OCI-LY7 (cell line): ENCODE results near the gene CTDSPL. TPM values are rescaled to one million over a fixed set of nuclear protein-coding genes. Genes with fewer than 3 reads are reported as not detected.

ENCODE experiments used
- BruUV-seq: library from RNA; stranded (reverse); fragments of 400-500 nt; replicated peaks from 2 replicates; lab custom pipeline; 2021; lab: Mats Ljungman, UMichigan
- CTCF ChIA-PET: fragments of 300-600 bp; sonication (Branson Sonifier 250); formaldehyde crosslinking; loops from one replicate; lab custom pipeline; 2022; ENCODE audit warnings: antibody characterized with exemption; ENCODE audit not compliant: unreplicated experiment; lab: Charles Lee
- POLR2A ChIA-PET: fragments of 300-600 bp; sonication (Branson Sonifier 250); formaldehyde crosslinking; loops from one replicate; lab custom pipeline; 2022; ENCODE audit warnings: antibody characterized with exemption; lab: Charles Lee
- DNase-seq: peaks from one replicate; pipeline ENCODE4 v3.0.0-alpha.2; 2015; ENCODE audit warnings: low spot score
- H2AFZ ChIP-seq: fragments of 200-600 bp; sonication (generic), shearing (Covaris generic); 2 replicates; pipeline ENCODE4 v1.6.1; 2014; ENCODE audit warnings: mild to moderate bottlenecking, antibody characterized with exemption, low read length, moderate library complexity
- H3K27ac ChIP-seq: fragments of 200-600 bp; sonication (generic); 2 replicates; pipeline ENCODE4 v1.5.1; 2014; ENCODE audit warnings: mixed run types, low read depth, mild to moderate bottlenecking, moderate library complexity, low read length, inconsistent platforms; ENCODE audit not compliant: poor library complexity, severe bottlenecking
- H3K36me3 ChIP-seq: fragments of 200-600 bp; sonication (generic); 2 replicates; pipeline ENCODE4 v1.6.1; 2014; ENCODE audit warnings: mild to moderate bottlenecking, antibody characterized with exemption, low read length, moderate library complexity, mixed read lengths; ENCODE audit not compliant: insufficient read depth
- H3K4me1 ChIP-seq: fragments of 200-600 bp; sonication (generic); 2 replicates; pipeline ENCODE4 v1.5.1; 2014; ENCODE audit warnings: mild to moderate bottlenecking, low read length; ENCODE audit not compliant: insufficient read depth, poor library complexity, severe bottlenecking
- H3K4me2 ChIP-seq: fragments of 200-600 bp; sonication (generic); 2 replicates; pipeline ENCODE4 v1.6.1; 2014; ENCODE audit warnings: mild to moderate bottlenecking, low read length
- H3K4me3 ChIP-seq: fragments of 200-600 bp; sonication (generic); 2 replicates; pipeline ENCODE4 v1.5.1; 2014; ENCODE audit warnings: mild to moderate bottlenecking, low read depth, low read length; ENCODE audit not compliant: poor library complexity, severe bottlenecking
- H3K79me2 ChIP-seq: fragments of 200-600 bp; sonication (generic); 2 replicates; pipeline ENCODE4 v1.6.1; 2016; ENCODE audit warnings: low read depth, mild to moderate bottlenecking, low read length, moderate library complexity, mixed read lengths; ENCODE audit not compliant: insufficient read depth
- H3K9me2 ChIP-seq: fragments of 200-600 bp; sonication (generic); 2 replicates; pipeline ENCODE4 v1.6.1; 2016; ENCODE audit warnings: mild to moderate bottlenecking, low read length, mixed read lengths; ENCODE audit not compliant: insufficient read depth
- H3K9me3 ChIP-seq: fragments of 200-600 bp; sonication (generic); 2 replicates; pipeline ENCODE4 v1.6.1; 2014; ENCODE audit warnings: mild to moderate bottlenecking, mixed run types, low read length, mixed read lengths
- H4K20me1 ChIP-seq: fragments of 200-600 bp; sonication (generic); 2 replicates; pipeline ENCODE4 v1.6.1; 2014; ENCODE audit warnings: mild to moderate bottlenecking, antibody characterized with exemption, low read length, moderate library complexity, mixed read lengths; ENCODE audit not compliant: insufficient read depth
- EZH2phosphoT487 ChIP-seq: fragments of 200-600 bp; sonication (generic); IDR thresholded peaks from 2 replicates; pipeline ENCODE4 v1.6.1; 2018; ENCODE audit warnings: low read depth, borderline replicate concordance, mild to moderate bottlenecking, mixed run types, antibody characterized with exemption, low read length, moderate library complexity, mixed read lengths
- intact Hi-C: fragments of 100-400 bp; cut with micrococcal nuclease; formaldehyde crosslinking; loops from one replicate; pipeline ENCODE4 v1.10.0; 2022; ENCODE audit not compliant: unreplicated experiment
- total RNA-seq, 2 experiments: library from RNA; depleted of rRNA in 1 of 2; stranded (reverse); fragments of >200 nt in 1 of 2; shearing (Covaris generic) in 1 of 2; gene quantifications; 2 replicates each; pipeline ENCODE4 v1.2.3, GENCODE V29; 2014 to 2022
- TF ChIP-seq, protein P1 (sequence below): fragments of 200-600 bp; sonication (generic); conservative IDR thresholded peaks from 2 replicates; pipeline ENCODE4 v1.5.1; 2014; ENCODE audit warnings: mild to moderate bottlenecking, antibody characterized with exemption, low read length, moderate library complexity, mixed read lengths

Gene CTDSPL
- total RNA-seq, 2 experiments from 2014 or later = 0.38 TPM; not detected in 1

DNA sequence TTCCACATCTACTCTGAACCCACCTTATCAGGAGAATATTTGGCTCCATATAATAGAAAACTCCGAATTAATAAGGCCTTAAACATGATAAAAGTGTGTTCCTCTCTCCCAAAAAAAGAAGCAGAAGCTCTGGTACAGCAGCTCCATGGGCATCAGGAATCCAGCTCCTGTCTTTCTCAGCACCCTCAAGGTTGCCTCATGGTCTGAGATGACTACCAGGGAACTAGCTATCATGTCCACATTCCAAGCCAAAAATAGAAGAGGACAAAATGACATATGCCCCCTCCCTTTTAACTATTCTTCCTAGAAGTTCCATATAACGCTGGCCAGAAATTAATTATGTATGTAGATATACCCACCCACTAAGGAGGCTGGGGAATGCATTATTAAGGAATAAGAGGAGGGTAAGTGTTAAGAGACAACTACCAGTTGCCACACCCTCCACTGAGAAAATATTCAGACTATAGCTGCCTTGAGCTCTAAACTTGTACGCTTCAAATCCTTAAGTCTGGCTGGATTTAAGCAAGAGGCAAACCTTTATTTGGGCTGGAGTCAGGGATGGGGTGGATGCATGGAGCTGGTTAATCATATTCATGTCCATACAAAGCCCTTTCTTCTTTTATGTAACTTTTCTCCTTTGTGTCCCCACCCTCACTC is 35.8 kb upstream of the CTDSPL start:
- H3K4me3 ChIP-seq = no peak overlapping the region
- H3K9me2 ChIP-seq = no peaks in the 10 kb centered on the region
- no peak overlapping the region for H3K27ac ChIP-seq
- H3K36me3 ChIP-seq = no peaks in the 10 kb centered on the region
- no peaks in the 10 kb centered on the region for H3K4me1 ChIP-seq
- H4K20me1 ChIP-seq = no peaks in the 10 kb centered on the region
- TF ChIP-seq, protein P1, sequence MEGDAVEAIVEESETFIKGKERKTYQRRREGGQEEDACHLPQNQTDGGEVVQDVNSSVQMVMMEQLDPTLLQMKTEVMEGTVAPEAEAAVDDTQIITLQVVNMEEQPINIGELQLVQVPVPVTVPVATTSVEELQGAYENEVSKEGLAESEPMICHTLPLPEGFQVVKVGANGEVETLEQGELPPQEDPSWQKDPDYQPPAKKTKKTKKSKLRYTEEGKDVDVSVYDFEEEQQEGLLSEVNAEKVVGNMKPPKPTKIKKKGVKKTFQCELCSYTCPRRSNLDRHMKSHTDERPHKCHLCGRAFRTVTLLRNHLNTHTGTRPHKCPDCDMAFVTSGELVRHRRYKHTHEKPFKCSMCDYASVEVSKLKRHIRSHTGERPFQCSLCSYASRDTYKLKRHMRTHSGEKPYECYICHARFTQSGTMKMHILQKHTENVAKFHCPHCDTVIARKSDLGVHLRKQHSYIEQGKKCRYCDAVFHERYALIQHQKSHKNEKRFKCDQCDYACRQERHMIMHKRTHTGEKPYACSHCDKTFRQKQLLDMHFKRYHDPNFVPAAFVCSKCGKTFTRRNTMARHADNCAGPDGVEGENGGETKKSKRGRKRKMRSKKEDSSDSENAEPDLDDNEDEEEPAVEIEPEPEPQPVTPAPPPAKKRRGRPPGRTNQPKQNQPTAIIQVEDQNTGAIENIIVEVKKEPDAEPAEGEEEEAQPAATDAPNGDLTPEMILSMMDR = no peak
- no peak for TF ChIP-seq EZH2phosphoT487
- H3K9me3 ChIP-seq = no peaks in the 10 kb centered on the region
- POLR2A ChIA-PET = no interaction called here
- DNase-seq = no peak
- no peak overlapping the region for H3K4me2 ChIP-seq
- H2AFZ ChIP-seq = no peak overlapping the region
- BruUV-seq = no TSS peak
- intact Hi-C loops = loop anchor here (10.0 kb wide), 1 partner anchor 769 kb away; no protein-coding TSS in a partner anchor
- H3K79me2 ChIP-seq = no peaks in the 10 kb centered on the region
- CTCF ChIA-PET = no interaction called here

DNA sequence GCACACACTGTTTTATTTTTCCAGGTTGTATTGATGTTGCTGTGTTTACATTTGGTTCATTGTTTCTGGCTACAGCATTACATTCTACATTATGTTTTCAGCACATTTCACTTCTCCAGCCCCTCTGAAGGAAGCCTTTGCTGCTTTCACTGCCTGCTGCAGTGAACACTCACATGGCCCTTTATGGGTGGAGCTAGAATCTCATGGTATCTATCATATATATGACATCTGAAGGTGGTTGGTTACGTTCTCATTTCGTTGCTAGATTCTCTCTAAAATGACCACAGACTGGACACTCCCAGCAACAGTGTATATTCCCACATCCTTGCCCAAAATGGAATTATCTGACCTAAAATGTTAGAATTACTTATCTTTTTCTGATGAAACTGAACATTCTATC is 35.2 kb upstream of the CTDSPL start:
- BruUV-seq = no TSS peak
- no peaks in the 10 kb centered on the region for H3K4me1 ChIP-seq
- H3K9me2 ChIP-seq = no peaks in the 10 kb centered on the region
- TF ChIP-seq, protein P1 = no peak
- no peak for TF ChIP-seq EZH2phosphoT487
- no peak overlapping the region for H3K4me3 ChIP-seq
- H3K9me3 ChIP-seq = no peaks in the 10 kb centered on the region
- H2AFZ ChIP-seq = no peak overlapping the region
- no peaks in the 10 kb centered on the region for H3K36me3 ChIP-seq
- H3K4me2 ChIP-seq = no peak overlapping the region
- H4K20me1 ChIP-seq = no peaks in the 10 kb centered on the region
- ChIA-PET CTCF (no interaction called here), POLR2A (no interaction called here)
- no peak overlapping the region for H3K27ac ChIP-seq
- intact Hi-C loops = loop anchor here (10.0 kb wide), 1 partner anchor 768 kb away; no protein-coding TSS in a partner anchor
- no peak for DNase-seq
- no peaks in the 10 kb centered on the region for H3K79me2 ChIP-seq

DNA sequence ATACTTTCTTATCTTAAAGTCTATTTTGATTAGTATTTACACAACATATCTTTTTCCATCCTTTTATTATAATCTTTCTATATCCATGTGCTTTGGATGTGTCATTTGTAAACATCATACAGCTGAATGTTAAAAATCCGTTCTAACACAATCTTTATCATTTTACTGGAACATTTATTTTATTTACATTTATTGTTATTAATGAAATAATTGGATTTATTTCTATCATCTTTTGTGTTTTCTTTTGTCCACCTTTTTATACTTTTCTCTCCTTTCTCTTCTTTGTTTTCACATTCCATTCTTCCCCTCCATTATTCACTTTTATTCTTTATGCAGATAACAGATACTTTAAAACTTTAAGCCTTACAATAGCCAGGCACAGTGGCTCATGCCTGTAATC is 34.7 kb upstream of the CTDSPL start:
- Histone ChIP-seq H3K27ac (no peak overlapping the region), H3K79me2 (no peaks in the 10 kb centered on the region), H3K4me1 (no peaks in the 10 kb centered on the region), H3K4me3 (no peak overlapping the region), H3K9me2 (no peaks in the 10 kb centered on the region), H3K36me3 (no peaks in the 10 kb centered on the region), H2AFZ (no peak overlapping the region), H4K20me1 (no peaks in the 10 kb centered on the region), H3K9me3 (no peaks in the 10 kb centered on the region), H3K4me2 (no peak overlapping the region)
- CTCF ChIA-PET = no interaction called here
- POLR2A ChIA-PET = interaction anchor here (0.6 kb wide), 1 partner anchor 1691 kb away, joined by 3 read pairs; no protein-coding TSS in a partner anchor
- TF ChIP-seq EZH2phosphoT487 = no peak
- TF ChIP-seq, protein P1 = no peak
- intact Hi-C loops = loop anchor here (10.0 kb wide), 1 partner anchor 768 kb away; no protein-coding TSS in a partner anchor
- BruUV-seq = no TSS peak
- DNase-seq = no peak
